HG03066 (cell line): ENCODE data around the gene LY6G5B.

Source experiments
- ATAC-seq: cut with Tn5 transposase; IDR thresholded peaks from one replicate; pipeline ENCODE4 v1.9.1; 2021; ENCODE audit warnings: low read depth; ENCODE audit not compliant: unreplicated experiment

The LY6G5B gene

GRCh38 chr6:31662124-31662723, 7.6 kb upstream of the LY6G5B start:
- ATAC-seq = no peak

DNA sequence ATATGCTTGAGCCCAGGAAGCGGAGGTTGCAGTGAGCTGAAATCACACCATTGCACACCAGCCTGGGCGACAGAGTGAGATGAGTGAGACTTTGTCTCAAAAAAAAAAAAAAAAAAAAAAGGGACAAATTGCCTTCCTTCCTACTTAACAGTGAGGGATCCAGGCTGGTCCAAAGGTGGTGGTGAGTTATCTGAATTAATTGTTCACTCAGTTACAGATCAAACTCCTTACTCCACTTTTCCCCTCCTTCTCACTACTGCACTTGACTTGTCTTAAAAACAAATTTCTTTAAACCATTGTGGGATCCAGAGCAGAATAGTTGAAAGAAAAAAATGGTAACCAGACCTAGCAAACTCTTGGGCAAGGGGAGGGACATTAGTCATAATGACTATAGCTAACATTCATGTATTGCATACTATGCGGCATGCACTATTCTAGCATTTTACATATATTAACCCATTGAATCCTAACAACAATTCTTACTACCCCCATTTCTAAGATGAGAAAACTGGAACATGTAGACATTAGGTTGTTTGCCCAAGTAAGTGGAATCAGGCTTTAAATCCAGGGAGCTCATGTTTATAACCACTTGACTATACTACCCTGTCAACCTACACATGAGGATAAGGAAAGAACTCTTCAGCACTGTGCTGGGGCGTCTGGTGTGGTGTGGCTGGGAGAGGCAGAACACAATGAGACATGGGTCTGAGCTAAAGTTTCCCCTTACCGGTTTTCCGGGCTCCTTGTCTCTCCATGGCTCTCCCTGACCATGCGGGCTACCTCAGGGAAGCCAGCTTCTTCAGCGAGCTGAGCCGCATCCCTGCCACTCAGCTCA, 6.4 kb upstream of the LY6G5B start:
- ATAC-seq = no peak

DNA sequence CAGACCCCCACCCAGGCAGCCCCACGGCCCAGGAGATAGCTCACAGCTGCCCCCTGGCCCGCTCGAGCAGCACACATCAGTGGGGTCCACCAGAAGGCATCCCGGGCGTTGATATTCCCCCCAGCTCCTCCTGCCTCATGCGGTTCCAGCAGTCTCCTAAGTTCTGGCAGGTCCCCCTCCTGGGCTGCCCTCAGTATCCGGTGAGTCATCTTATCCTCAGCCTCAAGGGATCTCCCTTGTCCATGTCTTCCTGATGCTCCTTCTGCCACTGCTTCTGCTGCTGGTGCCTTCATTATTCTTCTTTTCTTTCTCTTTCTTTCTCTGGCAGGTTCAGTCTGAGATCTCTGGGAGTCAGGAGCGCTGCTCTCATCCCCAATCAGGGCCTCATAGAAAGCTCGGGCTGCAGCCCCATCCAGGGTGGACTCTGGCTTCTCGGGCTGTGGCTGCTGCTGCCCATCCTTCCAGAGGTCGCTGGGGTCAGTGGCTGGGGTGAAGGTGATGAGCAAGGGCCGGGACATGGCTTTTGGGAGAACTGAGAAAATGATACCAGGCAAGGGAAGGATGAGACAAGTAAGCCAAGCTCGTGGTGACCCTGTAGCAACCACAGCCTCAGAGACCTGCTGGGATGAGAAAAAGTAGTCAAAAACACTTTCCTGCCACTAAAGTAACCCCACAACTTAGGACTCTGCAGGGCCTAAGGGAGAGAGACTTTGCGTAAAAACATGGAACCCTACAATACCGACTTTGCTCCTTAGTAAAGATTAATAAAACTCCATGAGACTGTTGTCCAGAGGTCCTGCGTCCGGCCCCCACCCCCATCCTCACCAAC, 5.6 kb upstream of the LY6G5B start:
- ATAC-seq = no peak

DNA sequence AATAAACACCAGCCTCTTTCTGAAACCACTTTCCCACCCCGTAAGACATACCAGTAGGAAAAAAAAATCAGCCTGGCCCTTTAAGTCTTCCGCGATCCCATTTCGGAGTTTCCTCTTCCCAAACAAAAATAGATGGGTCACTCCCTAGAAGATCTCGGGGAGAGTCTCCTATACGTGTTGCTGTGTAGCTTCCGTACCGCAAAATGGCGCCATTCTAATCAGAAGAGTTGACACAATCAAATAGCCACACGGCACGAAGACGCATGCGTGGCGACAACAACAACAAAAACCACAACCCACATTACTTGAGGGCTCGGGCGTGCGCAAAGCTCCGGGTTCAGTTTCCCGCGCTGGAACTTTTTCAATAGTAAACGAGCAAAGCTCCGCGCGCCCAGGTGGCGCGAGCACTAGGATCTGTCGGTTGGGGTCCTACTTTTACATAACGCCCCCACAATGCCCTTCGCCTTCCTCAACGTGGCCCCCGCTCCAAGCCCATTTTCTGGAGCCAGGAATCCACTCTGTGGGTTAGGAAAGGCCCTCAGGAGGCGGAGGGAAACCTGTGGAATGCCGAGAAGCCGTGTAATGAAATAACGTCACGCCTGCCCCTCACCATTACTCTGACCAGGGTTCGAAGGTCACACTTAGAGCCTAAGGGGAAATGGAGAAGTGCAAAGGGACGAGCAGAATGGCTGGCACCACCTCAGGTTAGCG, 4.8 kb upstream of the LY6G5B start, which contains the start of gene GPANK1:
Gene GPANK1 (minus strand): TSS at position 208 of the 711 bp plus-strand sequence. CDS start 519 bp downstream, outside the sequence.
- ATAC-seq = peak; percentile 37

DNA sequence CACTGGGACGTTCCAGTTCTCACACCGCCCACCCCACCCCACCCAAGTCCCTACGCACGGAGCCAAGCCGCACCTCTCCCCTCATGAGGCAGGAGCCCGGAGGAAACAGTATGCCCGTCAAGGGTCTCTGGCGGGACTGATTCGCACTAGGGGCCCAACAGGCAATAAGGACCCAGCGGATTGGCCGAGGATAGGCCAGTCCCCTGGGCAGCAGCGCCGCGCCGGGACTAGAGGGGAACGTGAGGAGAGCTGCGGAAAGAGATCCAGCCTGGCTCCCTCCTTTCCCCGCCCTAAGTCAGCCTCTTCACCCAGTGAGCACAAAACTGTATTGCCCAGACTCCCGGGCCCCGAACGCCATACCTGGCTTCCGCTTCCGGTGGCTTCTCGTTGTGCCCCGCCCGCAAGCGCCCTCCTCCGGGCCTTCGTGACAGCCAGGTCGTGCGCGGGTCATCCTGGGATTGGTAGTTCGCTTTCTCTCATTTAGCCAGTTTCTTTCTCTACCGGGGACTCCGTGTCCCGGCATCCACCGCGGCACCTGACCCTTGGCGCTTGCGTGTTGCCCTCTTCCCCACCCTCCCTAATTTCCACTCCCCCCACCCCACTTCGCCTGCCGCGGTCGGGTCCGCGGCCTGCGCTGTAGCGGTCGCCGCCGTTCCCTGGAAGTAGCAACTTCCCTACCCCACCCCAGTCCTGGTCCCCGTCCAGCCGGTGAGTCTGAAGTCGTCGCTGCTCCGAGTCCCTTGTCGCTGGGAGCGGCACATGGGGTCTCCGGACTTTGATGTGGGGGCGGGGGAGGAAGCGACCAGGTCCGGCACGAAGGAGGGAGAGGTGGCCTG, 4.1 kb upstream of the LY6G5B start, which contains the start of gene CSNK2B:
Gene CSNK2B (plus strand): TSS at position 580 of the 836 bp plus-strand sequence. CDS start 752 bp downstream, outside the sequence.
- peak; percentile 66 for ATAC-seq

- no peak for ATAC-seq
Observed at GRCh38 chr6:31666337-31666965, 3.3 kb upstream of the LY6G5B start.

DNA sequence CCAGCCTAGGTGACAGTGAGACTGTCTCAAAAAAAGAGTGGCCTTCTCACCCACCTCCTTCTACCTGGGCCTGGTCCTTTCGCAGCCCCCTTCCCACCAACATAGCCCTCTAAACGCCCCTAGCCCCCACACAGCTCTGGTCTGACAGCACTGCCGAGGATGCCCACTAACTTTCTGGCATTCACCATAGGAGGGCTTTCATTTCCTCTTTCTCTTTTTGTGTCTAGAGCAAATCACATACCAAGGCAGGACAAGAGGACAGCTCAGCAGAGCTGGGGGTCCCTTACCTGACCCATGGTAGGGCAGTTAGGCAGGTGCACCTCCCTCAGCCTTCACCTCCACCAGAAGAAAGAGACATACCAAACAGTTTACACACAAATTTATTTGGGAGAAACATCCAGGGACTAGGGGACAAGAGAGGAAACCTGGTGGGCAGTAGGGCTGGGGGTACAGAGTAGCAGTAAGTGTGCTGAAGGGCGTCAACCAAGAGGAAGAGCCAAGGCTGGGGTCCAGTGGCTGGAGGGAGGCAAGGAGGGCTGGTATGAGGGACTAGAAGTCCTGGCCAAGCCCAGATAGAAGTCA, 6.6 kb downstream of the LY6G5B start:
- ATAC-seq = no peak

DNA sequence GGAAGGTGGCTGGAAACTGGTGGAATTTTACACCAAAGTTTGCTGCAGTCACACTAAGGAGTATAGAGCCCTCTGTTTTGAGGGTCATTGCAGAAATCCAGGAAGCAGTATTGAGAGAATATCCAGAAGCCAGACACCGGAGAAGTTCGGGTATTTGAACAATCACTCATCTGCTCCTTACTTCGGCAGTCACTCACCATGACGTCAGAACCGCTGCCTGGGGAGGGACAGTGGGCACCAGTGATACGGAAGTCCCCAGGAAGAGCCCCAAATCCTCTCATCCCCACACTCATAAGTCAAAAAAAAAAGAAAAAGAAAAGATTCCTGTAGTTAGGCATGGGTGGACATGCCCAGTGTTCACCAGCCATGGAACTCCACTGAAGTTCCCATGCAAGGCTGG, 7.1 kb downstream of the LY6G5B start:
- no peak for ATAC-seq

DNA sequence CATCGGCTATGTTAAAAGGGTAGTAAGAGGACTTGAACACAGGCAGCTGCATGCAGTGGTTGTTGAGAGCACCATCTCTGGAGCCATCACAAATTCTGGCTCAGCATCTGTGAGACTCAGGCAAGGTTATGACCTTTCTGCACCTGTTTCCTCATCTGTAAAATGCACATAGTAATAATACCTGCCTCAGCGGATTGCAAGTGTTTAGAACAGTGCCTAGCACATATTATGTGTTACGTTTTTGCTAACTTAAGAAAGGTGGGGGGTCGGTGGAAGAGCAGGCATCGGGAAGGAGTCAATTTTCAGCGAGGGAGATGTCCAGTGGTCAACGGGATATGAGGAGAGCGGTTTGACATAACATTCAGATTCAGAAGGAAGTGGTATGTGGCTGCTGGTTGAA, 8.2 kb downstream of the LY6G5B start:
- no peak for ATAC-seq

DNA sequence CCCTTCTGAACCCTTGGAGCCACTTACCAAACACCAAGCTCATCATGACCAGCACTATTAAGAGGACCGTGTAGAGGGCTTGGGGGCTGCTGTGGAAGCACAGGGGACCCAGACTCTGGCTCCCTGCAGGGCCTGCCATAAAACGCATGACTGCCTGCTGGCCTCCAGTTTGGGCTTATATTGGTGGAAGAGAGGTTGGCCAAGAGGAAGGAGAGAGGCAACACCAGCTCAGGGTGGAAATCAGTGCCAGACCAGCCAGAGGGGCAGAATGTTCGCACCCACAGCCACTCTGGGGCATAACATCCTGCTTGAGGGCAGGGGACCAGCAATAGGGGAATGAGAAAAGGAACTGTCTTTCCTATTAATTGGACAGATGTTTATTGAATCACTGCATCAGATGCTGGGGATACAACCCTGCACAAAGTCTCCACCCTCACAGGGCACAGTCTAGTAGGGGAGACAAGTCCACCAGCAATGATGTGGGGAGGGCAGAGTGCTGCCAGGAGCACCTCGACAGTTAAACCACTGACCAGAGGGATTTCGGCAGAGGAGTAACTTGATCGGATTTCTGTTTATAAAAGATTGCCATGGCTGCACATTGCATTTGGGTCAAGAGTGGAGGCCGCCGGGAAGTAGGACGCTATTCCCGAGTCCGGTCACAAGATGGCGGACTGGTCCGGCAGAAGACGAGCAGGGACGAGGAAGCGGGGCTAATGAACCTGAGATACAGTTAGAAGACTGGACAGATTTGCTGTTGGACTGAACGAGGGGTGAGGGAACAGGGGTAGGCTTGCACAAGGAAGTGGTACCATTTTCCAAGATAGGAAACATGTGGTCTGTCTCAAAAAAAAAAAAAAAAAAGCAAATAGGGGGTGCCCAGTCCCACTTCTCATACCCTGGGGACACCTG, 10.7 kb downstream of the LY6G5B start, which contains the start of gene LY6G5C:
Gene LY6G5C (minus strand): TSS at position 842 of the 909 bp plus-strand sequence. CDS start 694 bp downstream, at position 148.
- no peak for ATAC-seq

DNA sequence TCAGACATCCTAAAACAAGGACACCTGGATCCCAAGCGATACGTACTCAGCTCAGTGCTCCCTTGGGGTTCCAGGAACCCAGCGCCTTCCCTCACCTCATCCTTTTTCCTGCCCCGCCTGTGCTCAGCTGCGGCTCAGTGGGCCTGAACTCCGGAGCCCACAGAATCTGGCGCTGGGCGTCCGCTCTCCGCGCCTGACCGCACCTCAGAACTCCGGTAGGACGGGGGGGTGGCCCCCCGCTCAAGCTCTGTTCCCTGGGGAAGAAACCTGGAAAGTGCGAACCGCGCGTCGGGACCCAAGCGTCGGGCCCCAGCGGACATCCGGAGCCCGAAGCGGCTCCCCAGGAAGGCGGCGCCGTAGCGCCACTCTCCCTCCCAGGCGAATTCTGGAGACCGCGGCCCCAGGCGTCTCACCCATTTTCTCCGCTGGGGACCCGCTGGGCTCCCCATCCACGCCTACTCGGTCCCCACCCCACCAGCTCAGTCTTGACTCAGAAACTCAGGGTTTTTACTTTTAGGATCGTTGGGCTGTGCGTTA, 11.4 kb downstream of the LY6G5B start:
- ATAC-seq = no peak

- no peak for ATAC-seq
Observed at GRCh38 chr6:31683591-31683990, 13.8 kb downstream of the LY6G5B start.

DNA sequence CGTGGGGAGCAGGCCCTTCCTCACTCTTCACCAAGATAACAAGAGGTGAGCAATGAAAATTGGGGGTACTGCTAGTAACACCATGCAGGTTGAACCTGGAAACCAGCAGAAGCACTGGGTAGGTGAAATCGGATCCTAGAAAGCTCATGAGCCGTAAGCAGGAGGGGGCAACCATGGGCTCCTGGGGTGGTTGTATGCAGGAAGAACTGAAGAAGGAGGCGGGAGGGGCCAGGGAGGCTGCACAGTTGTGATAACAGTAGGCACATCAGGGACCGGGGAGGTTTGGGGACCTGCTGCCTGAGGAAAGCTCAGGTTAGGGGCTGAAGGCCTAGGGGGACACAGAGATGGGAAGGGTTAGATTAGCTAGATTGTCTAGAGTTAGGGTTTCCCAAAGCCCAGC, 16.7 kb downstream of the LY6G5B start:
- no peak for ATAC-seq

DNA sequence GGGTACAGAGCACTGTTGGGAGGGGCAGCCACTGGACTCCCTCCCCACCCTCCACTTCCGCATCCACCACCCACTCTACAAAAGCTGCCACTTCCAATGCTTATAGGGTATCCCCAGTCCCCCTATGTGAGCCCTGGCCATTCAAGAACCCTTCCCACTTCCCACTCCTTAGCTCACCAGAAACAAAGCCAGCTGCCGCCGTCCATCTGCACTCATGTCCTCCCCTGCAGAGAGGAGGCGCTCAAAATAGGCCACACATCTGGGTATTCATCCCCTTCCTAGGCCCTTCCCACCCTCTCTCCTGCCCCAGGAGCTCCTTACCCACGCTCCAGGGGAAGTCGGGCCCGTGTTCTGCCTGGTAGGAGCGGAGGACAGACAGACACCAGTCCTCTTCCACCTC, 17.5 kb downstream of the LY6G5B start:
- no peak for ATAC-seq

DNA sequence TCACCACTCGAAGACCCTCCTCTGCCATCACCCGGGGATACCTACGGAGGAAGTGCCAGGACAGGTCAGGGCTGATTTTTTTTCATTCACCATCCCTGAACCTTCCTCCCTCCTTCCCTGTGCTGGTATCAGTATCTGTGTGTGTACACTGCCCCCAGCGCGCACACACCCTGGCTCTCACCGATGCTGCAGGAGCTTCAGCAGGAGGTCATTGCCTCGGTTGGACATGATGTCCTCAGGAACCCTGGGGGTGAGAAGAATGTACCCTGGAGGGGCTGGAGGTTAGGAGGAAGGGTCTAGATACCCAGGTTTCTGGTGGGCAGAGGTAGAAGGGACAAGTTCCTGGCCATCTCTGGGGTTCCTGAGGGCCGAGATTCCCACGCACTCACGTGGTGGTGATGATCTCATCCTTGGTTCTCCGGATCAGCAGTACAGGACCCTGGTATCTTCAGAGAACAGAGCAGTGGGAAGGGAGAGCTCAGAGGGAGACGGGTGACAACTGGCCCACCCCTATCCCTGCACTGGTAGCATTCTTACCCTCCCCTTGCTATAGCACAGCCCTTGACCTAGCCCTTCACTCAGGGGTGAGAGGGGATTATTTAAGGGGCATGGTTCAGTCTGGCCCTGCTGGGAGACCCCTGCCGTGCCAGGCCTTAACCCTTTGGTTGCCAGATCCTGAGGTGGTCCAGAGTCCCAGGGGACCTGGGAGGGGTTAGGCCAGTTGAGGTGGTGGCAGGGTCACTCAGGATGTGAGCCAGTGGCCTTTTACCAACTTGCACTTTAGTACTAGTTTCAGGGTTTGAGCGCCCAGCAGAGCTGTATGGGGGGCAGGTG, 18.3 kb downstream of the LY6G5B start:
- no peak for ATAC-seq
